HepG2 (cell line): Measurements from ENCODE around the gene RAB15. TPM values are rescaled to one million over a fixed set of nuclear protein-coding genes. Genes with fewer than 3 reads are reported as not detected.

ENCODE experiments used
- AKNA ChIP-seq: sonication (generic); formaldehyde crosslinking; IDR thresholded peaks from 2 replicates; pipeline ENCODE4 v1.4.0; 2020; ENCODE audit warnings: missing genetic modification reagents, borderline replicate concordance
- CHCHD3 ChIP-seq: sonication (generic); formaldehyde crosslinking; IDR thresholded peaks from 2 replicates; pipeline ENCODE4 v1.8.0; 2022; ENCODE audit warnings: mild to moderate bottlenecking, missing genetic modification reagents, moderate library complexity
- CREB1 ChIP-seq, 2 experiments: fragments of 450-650 bp in 1 of 2; IDR thresholded peaks; 2 replicates each; pipeline ENCODE4 v1.6.1; 2016 to 2017; ENCODE audit warnings: control low read depth in 1 of 2, mild to moderate bottlenecking in 1 of 2, missing compliant biosample characterization in 1 of 2, missing genetic modification characterization in 1 of 2
- FOXO4 ChIP-seq: sonication (generic); formaldehyde crosslinking; conservative IDR thresholded peaks from 2 replicates; pipeline ENCODE4 v1.8.1; 2023; ENCODE audit warnings: missing genetic modification reagents
- GATAD1 ChIP-seq: IDR thresholded peaks from 2 replicates; pipeline ENCODE4 v1.6.1; 2016; ENCODE audit warnings: missing genetic modification reagents, missing compliant biosample characterization
- GMEB2 ChIP-seq: IDR thresholded peaks from 2 replicates; pipeline ENCODE4 v1.6.1; 2016; ENCODE audit warnings: missing biosample characterization, missing genetic modification reagents, low read depth
- HCFC1 ChIP-seq: fragments of 150-350 bp; IDR thresholded peaks from 2 replicates; pipeline ENCODE4 v1.6.1; 2014; ENCODE audit warnings: low read depth, low read length
- IRX3 ChIP-seq: sonication (generic); formaldehyde crosslinking; IDR thresholded peaks from 2 replicates; pipeline ENCODE4 v1.8.1; 2023; ENCODE audit warnings: mild to moderate bottlenecking, low read depth, missing genetic modification reagents, borderline replicate concordance
- ISX ChIP-seq: sonication (generic); formaldehyde crosslinking; conservative IDR thresholded peaks from 2 replicates; pipeline ENCODE4 v1.5.0; 2020; ENCODE audit warnings: missing genetic modification reagents
- MIER2 ChIP-seq: IDR thresholded peaks from 2 replicates; pipeline ENCODE4 v1.6.1; 2016; ENCODE audit warnings: missing biosample characterization, missing genetic modification reagents
- POLR2G ChIP-seq: fragments of 200-400 bp; formaldehyde crosslinking; IDR thresholded peaks from 2 replicates; pipeline ENCODE4 v1.6.1; 2018; ENCODE audit warnings: mild to moderate bottlenecking, low read depth, low read length, moderate library complexity
- RFX3 ChIP-seq: IDR thresholded peaks from 2 replicates; pipeline ENCODE4 v1.6.1; 2016; ENCODE audit warnings: missing biosample characterization, missing genetic modification reagents
- RORA ChIP-seq: sonication (generic); formaldehyde crosslinking; IDR thresholded peaks from 2 replicates; pipeline ENCODE4 v1.5.0; 2020; ENCODE audit warnings: mild to moderate bottlenecking, missing genetic modification reagents, moderate library complexity
- UBTF ChIP-seq: sonication (generic); formaldehyde crosslinking; IDR thresholded peaks from 2 replicates; pipeline ENCODE4 v1.4.0; 2020; ENCODE audit warnings: mild to moderate bottlenecking, missing genetic modification reagents
- ZNF101 ChIP-seq: sonication (generic); formaldehyde crosslinking; IDR thresholded peaks from 2 replicates; pipeline ENCODE4 v1.4.0; 2020; ENCODE audit warnings: mild to moderate bottlenecking, low read depth, missing genetic modification reagents, borderline replicate concordance
- ZNF629 ChIP-seq: sonication (generic); formaldehyde crosslinking; conservative IDR thresholded peaks from 2 replicates; pipeline ENCODE4 v1.5.0; 2020; ENCODE audit warnings: missing genetic modification reagents
- ZNF7 ChIP-seq: IDR thresholded peaks from 2 replicates; pipeline ENCODE4 v1.6.1; 2016; ENCODE audit warnings: missing biosample characterization, missing genetic modification reagents
- ZNF891 ChIP-seq: sonication (generic); formaldehyde crosslinking; IDR thresholded peaks from 2 replicates; pipeline ENCODE4 v1.5.0; 2020; ENCODE audit warnings: mild to moderate bottlenecking, missing genetic modification reagents
- polyA plus RNA-seq, 8 experiments: library from polyadenylated mRNA; depleted of rRNA in 3 of 8; stranded (reverse) in 7 of 8; unstranded in 1 of 8; fragments of >200 nt; fragmentation: Illumina TruSeq in 4 of 8; extraction: Trizol in 4 of 8; gene quantifications; 2 replicates each; pipeline versions ENCODE4 v1.2.1 to v1.2.3, GENCODE V29; 2011 to 2016; ENCODE audit warnings: low read depth in 4 of 8, missing spikeins in 1 of 8, mixed read lengths in 1 of 8; ENCODE audit not compliant: insufficient read depth in 1 of 8
- total RNA-seq, 5 experiments: library from RNA; depleted of rRNA; stranded (reverse); fragments of >200 nt; fragmentation: Illumina TruSeq; extraction: Trizol; gene quantifications; 2 replicates each; pipeline ENCODE4 v1.2.3, GENCODE V29; 2016; ENCODE audit warnings: low read depth in 1 of 5

RAB15 gene
- total and polyA plus RNA-seq, 2 of the 13 experiments (the other 11 are each of a cell fraction or from before 2014, with no cell fraction given) = 7.4 to 18.5 TPM

DNA sequence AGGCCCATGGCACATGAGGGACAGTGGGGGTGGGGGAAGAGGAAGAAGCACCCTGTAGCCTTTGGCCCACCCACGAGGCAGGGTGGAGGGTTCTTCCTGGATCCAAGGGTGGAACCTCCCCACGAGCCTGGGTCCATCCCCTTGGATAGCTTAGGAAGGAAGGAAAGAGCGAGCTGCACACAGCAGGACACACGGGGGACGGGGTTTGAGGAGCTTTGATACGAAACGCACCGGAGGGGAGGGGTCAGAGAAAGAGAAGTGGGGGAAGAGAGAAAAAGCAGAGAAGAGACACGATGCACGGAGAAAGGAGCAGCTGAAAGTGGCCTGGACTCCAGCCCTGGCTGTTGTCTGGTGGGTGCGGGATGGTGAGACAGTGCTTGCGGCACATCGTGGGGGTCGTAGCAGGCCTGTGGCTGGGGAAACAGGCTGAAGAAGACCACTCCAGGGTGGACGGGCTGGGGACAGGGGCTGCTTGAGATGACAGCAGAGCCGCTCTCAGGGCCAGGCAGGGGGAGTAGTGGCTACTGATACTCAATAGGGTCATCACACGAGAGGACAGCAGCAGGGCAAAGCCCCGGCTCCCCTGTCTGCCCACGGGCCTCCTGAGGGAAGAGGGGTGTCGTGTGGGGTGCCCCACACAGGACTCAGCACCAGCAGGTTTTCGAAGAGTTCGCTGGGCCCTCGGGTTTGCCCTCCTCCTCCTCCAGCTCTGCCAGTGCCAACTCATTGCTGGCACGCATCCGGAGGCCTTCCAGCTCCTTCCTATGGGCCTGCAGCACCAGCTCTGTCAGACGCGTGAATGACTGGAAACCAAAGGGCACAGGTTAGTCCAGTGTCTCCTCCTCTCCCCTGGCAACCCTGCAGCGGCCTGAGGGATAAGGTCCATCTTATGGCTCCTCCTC lies 24.2 kb downstream of the RAB15 start (continued):
- TF ChIP-seq IRX3 = no peak
- TF ChIP-seq ZNF891 (CRISPR knock-in tag) = 0 out of 2 replicates have a peak, but pooled peaks have one; percentile 35
- TF ChIP-seq ZNF7 (CRISPR knock-in tag) = no peak
- no peak for TF ChIP-seq AKNA
- peak; percentile 76 for TF ChIP-seq POLR2G
- no peak; the same call in 1 of the 2 replicates for TF ChIP-seq RFX3
- TF ChIP-seq ISX = no peak
- no peak for TF ChIP-seq UBTF
- TF ChIP-seq GMEB2 (CRISPR knock-in tag) = no peak
- TF ChIP-seq ZNF629 = no peak
- no peak for TF ChIP-seq FOXO4 (CRISPR knock-in tag)
- TF ChIP-seq CHCHD3 (CRISPR knock-in tag) = no peak
- peak; percentile 29; the same call in 1 of the 2 replicates for TF ChIP-seq MIER2 (CRISPR knock-in tag)
- no peak for TF ChIP-seq HCFC1
- TF ChIP-seq RORA (CRISPR knock-in tag) = no peak
- TF ChIP-seq GATAD1 (CRISPR knock-in tag) = no peak
- TF ChIP-seq CREB1 (IDR thresholded peaks at IDR 0.05) = no peak
- no peak for TF ChIP-seq CREB1 (CRISPR knock-in tag; IDR thresholded peaks at IDR 0.05)
- TF ChIP-seq ZNF101 = no peak
